Measurements from ENCODE around the gene ZNF670. TPM values are rescaled to one million over a fixed set of nuclear protein-coding genes. Genes with fewer than 3 reads are reported as not detected.
A peak's percentile ranks its signal among the peaks of the same experiment; 100 is the strongest.

ZNF670 gene
- total RNA-seq, 1 experiment from 2014 or later = 13.9 TPM

GRCh38 chr1:247079141-247079874, 697 bp upstream of the ZNF670 start:
- Histone ChIP-seq H3K27me3 (ENCODE audit: insufficient read depth, low read length) (no peaks in the 10 kb centered on the region), H3K79me2 (ENCODE audit: insufficient read depth, low read length) (peaks cover 17% of the 10 kb centered on the region), H3K14ac (ENCODE audit: insufficient read depth, low read length) (no peak overlapping the region), H3K23me2 (ENCODE audit: insufficient read length, low read depth, low read length, poor library complexity, severe bottlenecking) (peaks cover 6% of the 10 kb centered on the region), H3K4ac (ENCODE audit: low read depth, low read length) (no peak overlapping the region), H4K8ac (replicated peaks; ENCODE audit: insufficient read length, low read depth, low read length) (no peak overlapping the region), H3K4me1 (ENCODE audit: insufficient read depth, low read length) (no peaks in the 10 kb centered on the region), H3K18ac (ENCODE audit: insufficient read length, low read depth, low read length) (no peak overlapping the region), H3K79me1 (ENCODE audit: insufficient read depth, low read depth, low read length, poor library complexity, severe bottlenecking) (peaks cover 13% of the 10 kb centered on the region), H2BK5ac (ENCODE audit: insufficient read length, low read length) (no peak overlapping the region), H2BK15ac (ENCODE audit: low read depth, low read length) (no peak overlapping the region), H4K5ac (ENCODE audit: insufficient read length, low read depth, low read length) (no peak overlapping the region), H3K27ac (ENCODE audit: insufficient read length, low read depth, low read length) (no peak overlapping the region), H3K56ac (ENCODE audit: insufficient read length, low read depth, low read length) (no peak overlapping the region), H3K9ac (ENCODE audit: extremely low read depth, insufficient read length, low read length) (no peak overlapping the region), H2BK20ac (ENCODE audit: low read depth, low read length, poor library complexity, severe bottlenecking) (no peak overlapping the region), H3K23ac (ENCODE audit: insufficient read length, low read depth, low read length) (no peak overlapping the region), H4K20me1 (ENCODE audit: control insufficient read depth, insufficient read depth, insufficient read length) (no peaks in the 10 kb centered on the region), H2BK120ac (ENCODE audit: low read depth, low read length, poor library complexity, severe bottlenecking) (no peak overlapping the region), H3T11ph (ENCODE audit: low read length) (no peak overlapping the region), H2BK12ac (ENCODE audit: insufficient read length, low read depth, low read length) (no peak overlapping the region), H3K4me2 (ENCODE audit: insufficient read depth, insufficient read length, low read length) (peak overlapping the region; percentile 29), H4K91ac (ENCODE audit: insufficient read length, low read depth, low read length) (no peak overlapping the region), H2AK5ac (ENCODE audit: insufficient read length, low read length) (no peak overlapping the region), H2AFZ (ENCODE audit: low read length) (no peak overlapping the region), H3K9me3 (ENCODE audit: control insufficient read depth, low read depth, low read length) (peaks cover 16% of the 10 kb centered on the region)
- H3K4me1 Mint-ChIP-seq = peaks cover 21% of the 10 kb centered on the region in 2 experiments
- DNase-seq = peak; percentile 55
- no peak for TF ChIP-seq CTCF (conservative IDR thresholded peaks at IDR 0.05)
- H3K9me3 Mint-ChIP-seq = peaks cover 36 to 40% of the 10 kb centered on the region in 2 experiments
- peaks cover 4% of the 10 kb centered on the region; the same call in 1 of the 2 replicates for H3K27me3 Mint-ChIP-seq (ENCODE audit: low read depth)
- H3K27ac Mint-ChIP-seq = peak overlapping the region in 2 of 3 experiments; percentile 66 to 90; a peak in 5 of 7 replicates
- peak overlapping the region; percentile 85 to 96 for H3K4me3 Mint-ChIP-seq
- peaks cover 28 to 35% (median 31%) of the 10 kb centered on the region in 3 experiments for H3K36me3 Mint-ChIP-seq (ENCODE audit: insufficient read depth in 1 of 3, low read depth in 3 of 3)
- WGBS (ENCODE audit: extremely low coverage, insufficient read length, low lambda C conversion rate) = no CpG with 5 or more reads among the region's 23 CpGs
